Esophagus muscularis mucosa (tissue), 4 donors: ENCODE data around the gene LRRC75A. TPM values are rescaled to one million over a fixed set of nuclear protein-coding genes. Genes with fewer than 3 reads are reported as not detected.

Experiments used
- DNase-seq: peaks from one replicate; pipeline ENCODE4 v3.0.0-alpha.2; 2017; ENCODE audit errors: extremely low spot score
- H3K27ac ChIP-seq, 4 donors: fragments of 200-600 bp; sonication (generic); replicated peaks in 1 of 4; 1 replicate in 3 of 4; 2 replicates in 1 of 4; pipeline ENCODE4 v1.5.1; 2016 to 2019; ENCODE audit warnings: mild to moderate bottlenecking in 1 of 4
- H3K27me3 ChIP-seq, 4 donors: fragments of 200-600 bp; sonication (generic); one replicate each; pipeline versions ENCODE4 v1.5.1 to v1.6.0; 2016 to 2019
- H3K36me3 ChIP-seq, 4 donors: fragments of 200-600 bp; sonication (generic); one replicate each; pipeline ENCODE4 v1.5.1; 2016 to 2019
- H3K4me1 ChIP-seq, 4 donors: fragments of 200-600 bp; sonication (generic); one replicate each; pipeline ENCODE4 v1.5.1; 2016 to 2019
- H3K4me3 ChIP-seq, 4 donors: fragments of 200-600 bp; sonication (generic); 1 replicate in 2 of 4; 2 replicates in 2 of 4; pipeline ENCODE4 v1.5.1; 2016 to 2019; ENCODE audit warnings: mild to moderate bottlenecking in 4 of 4, moderate library complexity in 1 of 4
- H3K9me3 ChIP-seq, 4 donors: fragments of 200-600 bp; sonication (generic); 1 replicate in 3 of 4; 2 replicates in 1 of 4; pipeline ENCODE4 v1.5.1; 2016 to 2019
- EP300 ChIP-seq: sonication (generic); formaldehyde crosslinking; IDR thresholded peaks from one replicate; pipeline ENCODE4 v1.6.1; 2017; ENCODE audit warnings: antibody characterized with exemption
- POLR2A ChIP-seq: fragments of 450-650 bp; IDR thresholded peaks from one replicate; pipeline ENCODE4 v1.6.1; 2017; ENCODE audit warnings: antibody characterized with exemption, moderate library complexity, mild to moderate bottlenecking, low read depth
- POLR2AphosphoS5 ChIP-seq, 2 donors: sonication (generic); formaldehyde crosslinking; IDR thresholded peaks; one replicate each; pipeline ENCODE4 v1.6.1; 2017; ENCODE audit warnings: antibody characterized with exemption in 2 of 2
- WGBS: methylation state at CpG from one replicate; pipeline ENCODE4 v1.1.5; 2018; 5-methylcytosine and 5-hydroxymethylcytosine counted together
- intact Hi-C: fragments of 100-400 bp; cut with DNase I; formaldehyde crosslinking; loops from one replicate; pipeline ENCODE4 v1.15.1; 2023
- total RNA-seq, 4 donors: library from RNA; depleted of rRNA; stranded (reverse); fragments of >200 nt; gene quantifications; one replicate each; pipeline versions ENCODE4 v1.1.0 to v1.2.1, GENCODE V29; 2016
- TF ChIP-seq, protein P1 (sequence below), 3 experiments: fragments of 200-600 bp in 2 of 3; fragments of 450-650 bp in 1 of 3; sonication (generic) in 2 of 3; IDR thresholded peaks; one replicate each; pipeline ENCODE4 v1.5.1; 2017 to 2019; ENCODE audit warnings: antibody characterized with exemption in 3 of 3, mild to moderate bottlenecking in 2 of 3, moderate library complexity in 1 of 3

LRRC75A gene
- total RNA-seq, 4 donors from 2014 or later: 0.83 to 3.5 (median 2.0) TPM

DNA sequence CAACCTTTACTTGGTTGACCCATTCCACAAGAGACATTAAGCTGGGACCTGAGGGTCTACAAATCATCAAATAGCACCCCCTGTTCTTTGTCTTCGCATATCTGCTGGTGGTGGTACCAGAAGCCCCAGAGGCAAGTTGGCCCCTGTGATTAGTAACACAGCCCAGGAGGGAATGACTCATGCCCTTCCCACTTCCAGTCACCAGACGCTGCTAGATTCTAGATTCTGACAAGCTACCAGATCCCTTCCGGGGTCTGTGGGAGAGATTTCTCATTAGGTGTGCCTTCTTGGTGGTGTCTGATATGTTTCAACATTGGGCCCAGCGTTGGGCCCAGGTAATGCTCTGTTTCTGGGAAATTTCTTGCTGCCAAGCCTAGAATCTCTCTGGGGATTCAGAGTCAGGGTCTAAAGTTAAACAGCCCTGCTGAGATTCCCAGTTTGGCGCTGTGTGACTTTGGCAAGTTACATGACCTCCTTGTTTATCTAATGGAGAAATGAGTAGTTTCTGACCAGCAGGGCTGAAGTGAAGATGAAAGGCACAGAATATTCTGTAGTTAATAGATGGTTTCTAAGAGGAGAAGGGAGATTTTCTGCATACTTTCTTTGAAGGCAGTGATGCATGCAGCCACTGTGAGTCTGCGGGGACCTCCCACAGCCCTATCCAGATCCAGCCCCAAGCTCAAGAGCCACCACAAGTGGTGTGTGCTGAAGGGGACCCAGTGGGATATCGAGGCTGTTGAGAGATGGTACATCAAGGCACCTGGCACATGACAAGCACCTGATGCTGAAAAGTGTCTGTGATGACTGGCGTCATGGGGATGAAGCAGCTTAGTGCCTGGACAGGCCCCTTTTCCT, 72.7 kb downstream of the LRRC75A start:
- DNase-seq: no peak
- no peak overlapping the region for H3K4me3 ChIP-seq
- intact Hi-C loops: no loop called here
- H3K27ac ChIP-seq: peak overlapping the region; percentile 59 to 80 (median 70)
- WGBS: 60% methylated on average over 8 of the region's 8 CpGs
- H3K27me3 ChIP-seq: peaks cover 0 to 6% (median 0%) of the 10 kb centered on the region in 4 donors
- no peaks in the 10 kb centered on the region for H3K9me3 ChIP-seq
- H3K4me1 ChIP-seq: peaks cover 13 to 50% (median 42%) of the 10 kb centered on the region in 4 donors
- TF ChIP-seq EP300: no peak
- TF ChIP-seq POLR2AphosphoS5 (IDR thresholded peaks at IDR 0.05): peak in 1 of 2 donors; percentile 48
- H3K36me3 ChIP-seq: peaks cover 0 to 48% (median 22%) of the 10 kb centered on the region in 4 donors

DNA sequence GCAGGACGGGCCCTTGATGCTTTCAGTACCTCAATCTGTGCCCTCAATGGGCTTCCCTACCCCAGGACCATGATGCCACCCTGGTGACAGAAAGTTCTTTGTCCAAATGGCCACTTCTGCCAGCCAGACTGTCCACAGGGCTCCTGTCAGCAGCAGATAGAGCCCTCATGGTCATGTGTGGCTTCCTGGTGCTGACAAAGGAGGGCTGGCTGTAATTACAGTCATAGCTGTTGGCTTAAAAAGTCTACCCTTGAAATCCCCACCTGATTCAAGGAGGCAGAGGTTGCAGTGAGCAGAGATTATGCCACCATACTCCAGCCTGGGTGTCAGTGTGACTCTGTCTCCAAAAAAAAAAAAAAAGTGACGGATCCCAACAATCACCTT, 73.3 kb downstream of the LRRC75A start:
- H3K27ac ChIP-seq: peak overlapping the region; percentile 59 to 80 (median 70)
- peaks cover 0 to 44% (median 19%) of the 10 kb centered on the region in 4 donors for H3K36me3 ChIP-seq
- no peak for DNase-seq
- H3K27me3 ChIP-seq: peaks cover 0 to 6% (median 0%) of the 10 kb centered on the region in 4 donors
- WGBS: 96% methylated on average over 2 of the region's 2 CpGs
- TF ChIP-seq POLR2AphosphoS5 (IDR thresholded peaks at IDR 0.05) (no peak), EP300 (no peak), POLR2A (no peak)
- TF ChIP-seq, protein P1, sequence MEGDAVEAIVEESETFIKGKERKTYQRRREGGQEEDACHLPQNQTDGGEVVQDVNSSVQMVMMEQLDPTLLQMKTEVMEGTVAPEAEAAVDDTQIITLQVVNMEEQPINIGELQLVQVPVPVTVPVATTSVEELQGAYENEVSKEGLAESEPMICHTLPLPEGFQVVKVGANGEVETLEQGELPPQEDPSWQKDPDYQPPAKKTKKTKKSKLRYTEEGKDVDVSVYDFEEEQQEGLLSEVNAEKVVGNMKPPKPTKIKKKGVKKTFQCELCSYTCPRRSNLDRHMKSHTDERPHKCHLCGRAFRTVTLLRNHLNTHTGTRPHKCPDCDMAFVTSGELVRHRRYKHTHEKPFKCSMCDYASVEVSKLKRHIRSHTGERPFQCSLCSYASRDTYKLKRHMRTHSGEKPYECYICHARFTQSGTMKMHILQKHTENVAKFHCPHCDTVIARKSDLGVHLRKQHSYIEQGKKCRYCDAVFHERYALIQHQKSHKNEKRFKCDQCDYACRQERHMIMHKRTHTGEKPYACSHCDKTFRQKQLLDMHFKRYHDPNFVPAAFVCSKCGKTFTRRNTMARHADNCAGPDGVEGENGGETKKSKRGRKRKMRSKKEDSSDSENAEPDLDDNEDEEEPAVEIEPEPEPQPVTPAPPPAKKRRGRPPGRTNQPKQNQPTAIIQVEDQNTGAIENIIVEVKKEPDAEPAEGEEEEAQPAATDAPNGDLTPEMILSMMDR (IDR thresholded peaks at IDR 0.05): no peak
- intact Hi-C loops: no loop called here
- H3K4me3 ChIP-seq: no peak overlapping the region
- peaks cover 13 to 50% (median 42%) of the 10 kb centered on the region in 4 donors for H3K4me1 ChIP-seq
- H3K9me3 ChIP-seq: no peaks in the 10 kb centered on the region

DNA sequence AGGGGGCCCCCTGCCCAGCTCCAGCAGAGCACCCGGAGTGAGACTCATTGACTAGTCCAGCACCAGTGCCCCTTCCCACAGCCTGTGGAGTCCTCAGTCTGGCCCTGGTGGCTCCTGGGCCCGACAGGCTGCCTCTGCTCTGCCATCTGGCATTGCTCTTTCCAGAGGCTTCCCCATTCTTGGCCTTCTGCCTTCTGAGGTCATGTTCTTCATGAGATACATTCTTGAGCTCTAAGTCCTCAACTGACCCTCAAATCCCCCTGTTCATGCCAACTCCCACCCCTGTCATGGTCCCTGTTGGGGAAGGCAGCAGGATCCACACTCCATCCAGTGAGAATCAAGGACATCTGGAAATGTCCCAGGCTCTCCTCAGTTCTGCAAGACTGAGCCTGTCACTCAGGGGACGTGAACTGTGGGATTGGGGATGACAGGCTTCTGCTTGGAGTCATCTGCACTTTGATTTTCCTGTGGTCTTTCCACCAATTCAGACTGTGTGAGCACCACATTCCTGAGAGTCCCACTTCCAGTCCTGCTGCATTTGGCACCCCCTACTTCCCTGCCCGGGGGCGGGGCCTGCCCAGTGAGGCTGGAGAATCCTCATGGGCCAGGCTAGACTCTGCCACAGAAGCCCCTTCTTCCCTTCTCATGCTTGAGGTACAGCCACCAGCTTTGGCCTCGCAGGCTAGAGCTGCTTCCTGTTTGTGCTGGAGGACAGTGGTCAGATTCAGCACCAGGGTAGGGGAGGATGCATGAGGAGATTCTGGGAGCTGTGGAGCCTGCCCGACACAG, 73.9 kb downstream of the LRRC75A start:
- TF ChIP-seq POLR2AphosphoS5 (IDR thresholded peaks at IDR 0.05): no peak
- TF ChIP-seq, protein P1 (IDR thresholded peaks at IDR 0.05): no peak
- TF ChIP-seq EP300: no peak
- TF ChIP-seq POLR2A: no peak
- H3K27ac ChIP-seq: peak overlapping the region; percentile 59 to 80 (median 70)

DNA sequence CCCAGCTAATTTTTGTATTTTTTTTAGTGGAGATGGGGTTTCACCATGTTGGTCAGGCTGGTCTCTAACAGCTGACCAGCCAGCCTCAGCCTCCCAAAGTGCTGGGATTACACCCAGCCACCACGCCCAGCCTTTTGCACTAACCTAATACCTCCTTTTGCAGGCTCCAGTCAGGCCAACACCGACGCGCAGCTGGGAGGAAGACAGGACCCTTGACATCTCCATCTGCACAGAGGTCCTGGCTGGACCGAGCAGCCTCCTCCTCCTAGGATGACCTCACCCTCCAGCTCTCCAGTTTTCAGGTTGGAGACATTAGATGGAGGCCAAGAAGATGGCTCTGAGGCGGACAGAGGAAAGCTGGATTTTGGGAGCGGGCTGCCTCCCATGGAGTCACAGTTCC, 74.6 kb downstream of the LRRC75A start:
- peaks cover 13 to 50% (median 42%) of the 10 kb centered on the region in 4 donors for H3K4me1 ChIP-seq
- no peak for DNase-seq
- H3K36me3 ChIP-seq: peaks cover 0 to 31% (median 6%) of the 10 kb centered on the region in 4 donors
- no peak for TF ChIP-seq POLR2AphosphoS5 (IDR thresholded peaks at IDR 0.05)
- TF ChIP-seq POLR2A: no peak
- WGBS: 98% methylated on average over 5 of the region's 7 CpGs
- intact Hi-C loops: no loop called here
- H3K27ac ChIP-seq: peak overlapping the region; percentile 59 to 80 (median 78)
- H3K4me3 ChIP-seq: no peak overlapping the region
- no peaks in the 10 kb centered on the region for H3K9me3 ChIP-seq
- H3K27me3 ChIP-seq: peaks cover 0 to 6% (median 0%) of the 10 kb centered on the region in 4 donors

More for the DNA sequence above, 73.9 kb downstream of the LRRC75A start:
- WGBS: 73% methylated on average over 7 of the region's 7 CpGs
- Histone ChIP-seq H3K27me3 (peaks cover 0 to 6% (median 0%) of the 10 kb centered on the region in 4 donors), H3K4me3 (no peak overlapping the region), H3K9me3 (no peaks in the 10 kb centered on the region), H3K36me3 (peaks cover 0 to 38% (median 13%) of the 10 kb centered on the region in 4 donors), H3K4me1 (peaks cover 13 to 50% (median 42%) of the 10 kb centered on the region in 4 donors)
- DNase-seq: no peak
- intact Hi-C loops: no loop called here

DNA sequence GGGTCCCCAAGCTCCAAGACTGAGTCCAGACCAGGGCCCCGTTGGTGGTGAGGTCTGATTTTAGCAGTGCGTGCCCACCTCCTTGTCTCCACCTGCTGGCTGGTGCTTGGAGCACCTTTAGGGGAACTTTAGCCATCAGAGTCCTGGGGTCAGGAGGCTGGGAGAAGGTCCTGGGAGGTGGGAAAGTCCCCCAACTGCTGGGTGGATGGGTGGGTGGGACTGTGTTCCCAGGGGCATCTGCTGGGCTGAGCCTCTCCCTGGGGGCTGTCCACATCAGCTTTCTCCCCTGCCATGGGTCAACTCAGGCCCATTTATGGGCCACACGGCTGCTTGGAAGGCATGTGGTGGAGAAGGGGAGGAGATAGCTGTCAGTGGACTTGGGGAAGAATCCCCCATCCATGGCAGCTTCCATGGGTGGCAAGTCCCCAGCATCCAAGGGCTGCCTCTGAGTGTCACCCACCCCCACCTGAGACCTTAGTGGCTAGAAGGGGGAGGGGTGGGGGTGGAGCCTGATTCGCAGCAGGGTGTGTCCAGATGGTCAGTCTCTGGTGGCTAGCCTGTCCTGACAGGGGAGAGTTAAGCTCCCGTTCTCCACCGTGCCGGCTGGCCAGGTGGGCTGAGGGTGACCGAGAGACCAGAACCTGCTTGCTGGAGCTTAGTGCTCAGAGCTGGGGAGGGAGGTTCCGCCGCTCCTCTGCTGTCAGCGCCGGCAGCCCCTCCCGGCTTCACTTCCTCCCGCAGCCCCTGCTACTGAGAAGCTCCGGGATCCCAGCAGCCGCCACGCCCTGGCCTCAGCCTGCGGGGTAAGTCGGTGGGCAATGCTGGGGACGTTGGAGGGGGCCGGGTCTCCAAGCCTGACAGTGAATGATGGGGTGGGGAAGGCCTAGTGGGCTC, 76.7 kb downstream of the LRRC75A start, which contains the start of gene TRPV2:
Gene TRPV2, plus strand, starts transcription at position 541 of the 894 bp plus-strand sequence. CDS start 2,098 bp downstream, outside the sequence.
- peaks cover 13 to 46% (median 41%) of the 10 kb centered on the region in 4 donors for H3K4me1 ChIP-seq
- no peak for DNase-seq
- peak within 1 kb of the TSS; percentile 77 to 80 (median 80) for H3K27ac ChIP-seq
- H3K4me3 ChIP-seq: peak within 1 kb of the TSS; percentile 56 to 64 (median 61)
- H3K36me3 ChIP-seq: peaks cover 0 to 25% (median 5%) of the 10 kb centered on the region in 4 donors
- no peaks in the 10 kb centered on the region for H3K9me3 ChIP-seq
- WGBS: 14% methylated on average over 2 of the region's 21 CpGs
- H3K27me3 ChIP-seq: peaks cover 0 to 6% (median 0%) of the 10 kb centered on the region in 4 donors
- TF ChIP-seq POLR2A (no peak), POLR2AphosphoS5 (IDR thresholded peaks at IDR 0.05) (no peak), EP300 (no peak)
- TF ChIP-seq, protein P1 (IDR thresholded peaks at IDR 0.05): peak in 1 of 3 experiments; percentile 27
- intact Hi-C loops: no loop called here
